Measurements from ENCODE around the gene UNC5A. TPM values are rescaled to one million over a fixed set of nuclear protein-coding genes. Genes with fewer than 3 reads are reported as not detected.

UNC5A gene
- total RNA-seq, 1 experiment from 2014 or later: 3.1 TPM

DNA sequence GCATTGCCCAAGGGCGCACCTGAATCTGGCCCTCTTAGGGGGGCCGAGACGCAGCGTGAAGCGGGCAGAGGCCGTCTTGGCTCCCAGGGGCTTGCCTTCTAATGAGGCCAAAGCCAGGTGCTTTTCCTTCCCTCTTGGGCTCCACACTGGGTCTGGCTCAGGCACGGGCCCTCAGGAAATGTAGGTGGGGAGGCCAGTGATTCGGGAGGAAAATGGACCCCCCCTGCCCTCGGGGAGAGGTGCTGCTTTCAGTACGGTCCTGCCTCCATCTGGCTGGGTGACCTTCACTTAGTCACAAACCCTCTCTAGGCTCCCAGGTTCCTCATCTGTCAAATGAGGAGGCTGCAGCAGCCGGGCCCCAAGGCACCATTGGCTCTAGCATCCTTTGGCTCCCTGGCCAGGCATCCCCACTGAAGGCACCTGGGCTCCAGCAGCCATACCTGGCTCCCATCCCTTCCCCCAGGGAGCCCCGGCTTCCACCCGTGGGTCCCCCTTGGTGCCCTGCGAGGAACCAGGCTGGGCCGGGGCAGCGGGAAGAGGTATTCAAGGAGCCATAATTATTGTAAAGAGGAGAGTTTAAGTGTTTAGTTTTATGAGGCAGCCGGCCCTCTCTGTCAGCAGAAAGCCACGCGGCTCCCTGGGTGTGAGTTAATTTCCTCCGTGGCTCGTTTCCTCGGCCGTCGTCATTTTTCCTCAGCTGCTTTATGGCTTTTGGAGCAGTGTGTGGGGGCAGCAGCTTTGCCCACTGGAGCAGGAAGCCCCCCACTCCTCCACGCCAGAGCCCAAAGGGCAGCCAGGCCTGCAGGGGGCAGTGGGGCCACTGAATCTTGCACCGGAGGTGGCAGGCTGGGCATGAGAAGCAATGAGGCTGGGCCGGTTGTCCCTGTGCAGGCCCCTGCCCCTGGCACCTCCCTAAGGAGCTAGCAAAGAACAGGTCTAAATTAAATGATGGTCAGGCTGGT, 24.9 kb upstream of the UNC5A start:
- Histone ChIP-seq H3K9me3 (ENCODE audit: insufficient read depth, low read depth) (no peaks in the 10 kb centered on the region), H3K9me2 (ENCODE audit: insufficient read depth) (no peaks in the 10 kb centered on the region), H3K79me2 (ENCODE audit: low read depth) (no peaks in the 10 kb centered on the region), H3K27me3 (ENCODE audit: insufficient read depth, low read depth) (no peaks in the 10 kb centered on the region), H3K4me1 (replicated peaks; ENCODE audit: insufficient read depth) (peaks cover 25% of the 10 kb centered on the region), H3K27ac (peak overlapping the region; percentile 80; the same call in 1 of the 2 replicates), H4K20me1 (ENCODE audit: insufficient read depth) (no peaks in the 10 kb centered on the region), H3K36me3 (ENCODE audit: low read depth) (no peaks in the 10 kb centered on the region), H3K4me3 (no peak overlapping the region), H2AFZ (no peak overlapping the region), H3K4me2 (peak overlapping the region; percentile 67), H3F3A (ENCODE audit: insufficient read depth, low read depth) (peaks cover 13% of the 10 kb centered on the region)
- no peak for DNase-seq
- TF ChIP-seq, protein P1, sequence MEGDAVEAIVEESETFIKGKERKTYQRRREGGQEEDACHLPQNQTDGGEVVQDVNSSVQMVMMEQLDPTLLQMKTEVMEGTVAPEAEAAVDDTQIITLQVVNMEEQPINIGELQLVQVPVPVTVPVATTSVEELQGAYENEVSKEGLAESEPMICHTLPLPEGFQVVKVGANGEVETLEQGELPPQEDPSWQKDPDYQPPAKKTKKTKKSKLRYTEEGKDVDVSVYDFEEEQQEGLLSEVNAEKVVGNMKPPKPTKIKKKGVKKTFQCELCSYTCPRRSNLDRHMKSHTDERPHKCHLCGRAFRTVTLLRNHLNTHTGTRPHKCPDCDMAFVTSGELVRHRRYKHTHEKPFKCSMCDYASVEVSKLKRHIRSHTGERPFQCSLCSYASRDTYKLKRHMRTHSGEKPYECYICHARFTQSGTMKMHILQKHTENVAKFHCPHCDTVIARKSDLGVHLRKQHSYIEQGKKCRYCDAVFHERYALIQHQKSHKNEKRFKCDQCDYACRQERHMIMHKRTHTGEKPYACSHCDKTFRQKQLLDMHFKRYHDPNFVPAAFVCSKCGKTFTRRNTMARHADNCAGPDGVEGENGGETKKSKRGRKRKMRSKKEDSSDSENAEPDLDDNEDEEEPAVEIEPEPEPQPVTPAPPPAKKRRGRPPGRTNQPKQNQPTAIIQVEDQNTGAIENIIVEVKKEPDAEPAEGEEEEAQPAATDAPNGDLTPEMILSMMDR (conservative IDR thresholded peaks at IDR 0.05): no peak
- TF ChIP-seq EZH2 (IDR thresholded peaks at IDR 0.05; ENCODE audit: low read depth): no peak
- no TSS peak for BruUV-seq (replicated peaks)
- ChIA-PET CTCF (no interaction called here), POLR2A (ENCODE audit: unreplicated experiment) (no interaction called here)
- intact Hi-C loops (cut with micrococcal nuclease; ENCODE audit: unreplicated experiment): no loop called here

DNA sequence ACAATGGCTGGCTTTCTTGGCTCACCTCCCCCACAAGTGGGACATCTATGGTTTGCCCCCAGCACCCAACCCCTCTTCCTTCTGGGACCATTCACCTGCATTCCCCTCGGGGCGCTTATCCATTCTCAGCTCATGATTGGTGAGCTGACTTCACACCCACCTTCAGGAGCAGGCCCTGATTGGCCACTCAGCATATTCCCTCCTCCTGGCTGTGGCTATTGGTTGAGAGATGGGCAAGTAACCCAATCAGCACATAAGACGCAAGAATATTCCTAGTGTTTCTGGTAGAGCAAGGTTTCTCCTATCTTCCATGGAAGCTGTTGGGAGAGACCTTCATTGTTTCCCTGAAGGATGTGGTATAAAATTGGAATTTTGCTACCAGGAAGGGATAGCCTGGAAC, 22.7 kb upstream of the UNC5A start:
- Histone ChIP-seq H3K4me1 (replicated peaks; ENCODE audit: insufficient read depth) (peaks cover 29% of the 10 kb centered on the region), H3K4me3 (no peak overlapping the region), H3K9me2 (ENCODE audit: insufficient read depth) (no peaks in the 10 kb centered on the region), H3K9me3 (ENCODE audit: insufficient read depth, low read depth) (no peaks in the 10 kb centered on the region), H2AFZ (no peak overlapping the region), H3F3A (ENCODE audit: insufficient read depth, low read depth) (peaks cover 14% of the 10 kb centered on the region), H3K79me2 (ENCODE audit: low read depth) (no peaks in the 10 kb centered on the region), H3K36me3 (ENCODE audit: low read depth) (no peaks in the 10 kb centered on the region), H3K27me3 (ENCODE audit: insufficient read depth, low read depth) (no peaks in the 10 kb centered on the region), H3K4me2 (no peak overlapping the region), H3K27ac (no peak overlapping the region), H4K20me1 (ENCODE audit: insufficient read depth) (no peaks in the 10 kb centered on the region)
- DNase-seq: no peak
- POLR2A ChIA-PET (ENCODE audit: unreplicated experiment): no interaction called here
- CTCF ChIA-PET: no interaction called here
- TF ChIP-seq, protein P1 (conservative IDR thresholded peaks at IDR 0.05): no peak
- TF ChIP-seq EZH2 (IDR thresholded peaks at IDR 0.05; ENCODE audit: low read depth): no peak
- BruUV-seq (replicated peaks): no TSS peak
- intact Hi-C loops (cut with micrococcal nuclease; ENCODE audit: unreplicated experiment): no loop called here

DNA sequence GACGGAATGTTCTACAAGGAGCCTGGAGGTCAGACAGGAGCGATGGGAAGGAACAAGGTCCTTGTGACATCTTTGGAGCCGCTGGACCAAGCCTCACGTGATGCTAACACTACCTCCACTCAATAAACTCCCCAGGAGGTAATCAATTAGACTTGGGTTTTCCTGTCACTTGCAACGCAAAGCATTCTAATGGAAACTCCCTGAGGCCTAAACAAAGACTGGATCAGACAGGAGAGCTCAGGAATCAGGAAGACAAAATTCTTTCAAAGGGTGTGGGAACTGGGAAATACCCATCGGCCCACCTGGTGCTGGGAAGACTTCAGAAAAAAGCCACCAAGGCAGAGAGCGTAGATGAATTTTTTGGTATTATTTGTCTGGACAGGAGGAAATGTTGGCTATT, 22.3 kb upstream of the UNC5A start:
- TF ChIP-seq EZH2 (IDR thresholded peaks at IDR 0.05; ENCODE audit: low read depth): no peak
- TF ChIP-seq, protein P1 (conservative IDR thresholded peaks at IDR 0.05): no peak
- Histone ChIP-seq H3K36me3 (ENCODE audit: low read depth) (no peaks in the 10 kb centered on the region), H2AFZ (no peak overlapping the region), H3K27ac (no peak overlapping the region), H3K4me2 (no peak overlapping the region), H3K9me3 (ENCODE audit: insufficient read depth, low read depth) (no peaks in the 10 kb centered on the region), H3K4me3 (no peak overlapping the region), H4K20me1 (ENCODE audit: insufficient read depth) (no peaks in the 10 kb centered on the region), H3K9me2 (ENCODE audit: insufficient read depth) (no peaks in the 10 kb centered on the region), H3K4me1 (replicated peaks; ENCODE audit: insufficient read depth) (peaks cover 29% of the 10 kb centered on the region), H3F3A (ENCODE audit: insufficient read depth, low read depth) (peaks cover 14% of the 10 kb centered on the region), H3K27me3 (ENCODE audit: insufficient read depth, low read depth) (no peaks in the 10 kb centered on the region), H3K79me2 (ENCODE audit: low read depth) (no peaks in the 10 kb centered on the region)
- POLR2A ChIA-PET (ENCODE audit: unreplicated experiment): no interaction called here
- DNase-seq: no peak
- CTCF ChIA-PET: no interaction called here
- BruUV-seq (replicated peaks): no TSS peak
- intact Hi-C loops (cut with micrococcal nuclease; ENCODE audit: unreplicated experiment): no loop called here

All from PC-9 (cell line).